ENCODE measurements around the gene H1-8.

- TF ChIP-seq CSDC2 (CRISPR knock-in tag; IDR thresholded peaks at IDR 0.05) (no peak), ZNF8 (CRISPR knock-in tag; IDR thresholded peaks at IDR 0.05) (no peak), ZC3H10 (CRISPR knock-in tag; IDR thresholded peaks at IDR 0.05) (no peak), PATZ1 (CRISPR knock-in tag; IDR thresholded peaks at IDR 0.05; ENCODE audit: borderline replicate concordance) (no peak), ISL1 (CRISPR knock-in tag; IDR thresholded peaks at IDR 0.05) (no peak), ZFP3 (CRISPR knock-in tag; IDR thresholded peaks at IDR 0.05) (no peak), RARB (CRISPR knock-in tag; IDR thresholded peaks at IDR 0.05) (no peak)
Observed at GRCh38 chr3:129556890-129557547, 14.0 kb downstream of the H1-8 start.
